ENCODE data around the gene NOP53. TPM values are rescaled to one million over a fixed set of nuclear protein-coding genes. Genes with fewer than 3 reads are reported as not detected.

The NOP53 gene
- polyA plus RNA-seq (2012; ENCODE audit: missing spikeins) = 326 TPM

- peak; percentile 87 for DNase-seq (ENCODE audit: insufficient read length)
- TF ChIP-seq POLR2AphosphoS5 (IDR thresholded peaks at IDR 0.05; ENCODE audit: low read depth, low read length) (peak; percentile 98), POLR2A (IDR thresholded peaks at IDR 0.05; ENCODE audit: low read depth, low read length) (peak; percentile 97), TAF1 (IDR thresholded peaks at IDR 0.05; ENCODE audit: borderline replicate concordance, low read depth, low read length) (peak; percentile 93)
- FAIRE-seq = peak; percentile 96
These were observed at the start of gene NOP53 for GRCh38 chr19:47745010-47745901. Gene NOP53, plus strand, starts transcription at chr19:47745546. Its CDS starts 14 bp downstream, at chr19:47745560.

- FAIRE-seq (no peak), DNase-seq (ENCODE audit: insufficient read length) (no peak)
- TF ChIP-seq POLR2AphosphoS5 (IDR thresholded peaks at IDR 0.05; ENCODE audit: low read depth, low read length) (no peak), TAF1 (IDR thresholded peaks at IDR 0.05; ENCODE audit: borderline replicate concordance, low read depth, low read length) (no peak), POLR2A (IDR thresholded peaks at IDR 0.05; ENCODE audit: low read depth, low read length) (no peak)
These were observed 48.7 kb upstream of the NOP53 start for GRCh38 chr19:47696635-47697034.

GRCh38 chr19:47697863-47698609, 47.3 kb upstream of the NOP53 start:
- DNase-seq (ENCODE audit: insufficient read length) (peak; percentile 74), FAIRE-seq (peak; percentile 92)
- TF ChIP-seq POLR2A (IDR thresholded peaks at IDR 0.05; ENCODE audit: low read depth, low read length) (no peak), TAF1 (IDR thresholded peaks at IDR 0.05; ENCODE audit: borderline replicate concordance, low read depth, low read length) (no peak), POLR2AphosphoS5 (IDR thresholded peaks at IDR 0.05; ENCODE audit: low read depth, low read length) (no peak)

DNA sequence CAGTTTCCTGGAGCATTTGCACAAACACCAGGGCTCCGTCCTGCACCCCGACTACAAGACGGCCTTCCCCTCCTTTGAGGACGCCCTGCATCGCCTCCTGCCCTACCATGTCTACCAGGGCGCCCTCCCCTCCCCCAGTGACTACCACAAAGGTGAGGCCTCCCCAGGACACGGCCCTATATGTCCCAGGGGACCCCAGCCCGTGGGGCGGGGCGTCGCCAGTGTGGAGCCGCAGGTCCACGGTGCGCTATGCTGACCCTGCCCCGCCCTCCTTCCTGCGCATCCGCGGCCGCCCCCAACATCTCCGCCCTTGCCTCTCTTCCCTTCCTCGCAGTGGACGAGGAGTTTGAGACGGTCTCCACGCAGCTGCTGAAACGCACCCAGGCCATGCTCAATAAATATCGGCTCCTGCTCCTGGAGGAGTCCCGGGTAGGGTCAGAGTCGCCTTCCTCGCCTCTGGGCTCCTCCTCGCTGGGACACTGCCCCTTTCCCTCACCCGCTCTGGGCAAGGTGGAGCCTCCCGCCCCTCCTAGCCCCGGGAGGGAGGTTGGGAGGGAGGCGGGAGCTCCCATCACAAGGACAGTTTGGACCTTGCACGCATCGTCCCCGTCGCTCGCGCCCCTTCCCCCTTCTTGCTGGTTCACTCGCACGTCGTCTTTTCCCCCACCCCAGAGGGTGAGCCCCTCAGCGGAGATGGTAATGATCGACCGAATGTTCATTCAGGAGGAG, 46.6 kb upstream of the NOP53 start:
- TF ChIP-seq POLR2A (IDR thresholded peaks at IDR 0.05; ENCODE audit: low read depth, low read length) (no peak), POLR2AphosphoS5 (IDR thresholded peaks at IDR 0.05; ENCODE audit: low read depth, low read length) (no peak), TAF1 (IDR thresholded peaks at IDR 0.05; ENCODE audit: borderline replicate concordance, low read depth, low read length) (no peak)
- DNase-seq (ENCODE audit: insufficient read length) = no peak
- no peak for FAIRE-seq

GRCh38 chr19:47699360-47699917, 45.9 kb upstream of the NOP53 start:
- FAIRE-seq (peak; percentile 64), DNase-seq (ENCODE audit: insufficient read length) (peak; percentile 72)
- TF ChIP-seq POLR2A (IDR thresholded peaks at IDR 0.05; ENCODE audit: low read depth, low read length) (no peak), POLR2AphosphoS5 (IDR thresholded peaks at IDR 0.05; ENCODE audit: low read depth, low read length) (no peak), TAF1 (IDR thresholded peaks at IDR 0.05; ENCODE audit: borderline replicate concordance, low read depth, low read length) (no peak)

- FAIRE-seq (no peak), DNase-seq (ENCODE audit: insufficient read length) (no peak)
- TF ChIP-seq POLR2AphosphoS5 (IDR thresholded peaks at IDR 0.05; ENCODE audit: low read depth, low read length) = no peak
- no peak for TF ChIP-seq POLR2A (IDR thresholded peaks at IDR 0.05; ENCODE audit: low read depth, low read length)
- no peak for TF ChIP-seq TAF1 (IDR thresholded peaks at IDR 0.05; ENCODE audit: borderline replicate concordance, low read depth, low read length)
These were observed 44.2 kb upstream of the NOP53 start for GRCh38 chr19:47700934-47701716.

- no peak for FAIRE-seq
- DNase-seq (ENCODE audit: insufficient read length) = no peak
- TF ChIP-seq POLR2A (IDR thresholded peaks at IDR 0.05; ENCODE audit: low read depth, low read length) (no peak), TAF1 (IDR thresholded peaks at IDR 0.05; ENCODE audit: borderline replicate concordance, low read depth, low read length) (no peak)
These were observed 43.4 kb upstream of the NOP53 start for GRCh38 chr19:47701717-47702552.

DNA sequence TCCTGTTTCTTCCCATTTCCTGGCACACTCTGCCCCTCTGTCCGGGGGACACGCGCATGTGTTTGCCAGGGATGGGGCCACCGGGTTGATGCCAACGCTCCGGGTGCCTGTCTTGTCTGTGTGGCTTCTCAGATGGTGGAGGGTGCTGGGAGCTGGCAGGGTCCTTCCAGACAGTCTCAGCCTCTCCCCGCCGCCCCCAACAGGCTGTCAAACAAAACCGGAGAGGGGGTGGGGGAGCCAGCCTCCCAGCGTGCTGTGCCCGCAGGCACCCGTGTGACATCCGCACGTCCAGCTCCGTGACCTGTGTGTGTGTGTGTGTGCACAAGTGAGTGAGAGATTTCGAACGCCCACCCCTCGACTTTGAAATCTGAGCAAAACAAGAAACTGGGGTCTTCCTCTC, 42.7 kb upstream of the NOP53 start:
- DNase-seq (ENCODE audit: insufficient read length) = no peak
- FAIRE-seq = no peak
- TF ChIP-seq POLR2AphosphoS5 (IDR thresholded peaks at IDR 0.05; ENCODE audit: low read depth, low read length) (no peak), POLR2A (IDR thresholded peaks at IDR 0.05; ENCODE audit: low read depth, low read length) (no peak)

DNA sequence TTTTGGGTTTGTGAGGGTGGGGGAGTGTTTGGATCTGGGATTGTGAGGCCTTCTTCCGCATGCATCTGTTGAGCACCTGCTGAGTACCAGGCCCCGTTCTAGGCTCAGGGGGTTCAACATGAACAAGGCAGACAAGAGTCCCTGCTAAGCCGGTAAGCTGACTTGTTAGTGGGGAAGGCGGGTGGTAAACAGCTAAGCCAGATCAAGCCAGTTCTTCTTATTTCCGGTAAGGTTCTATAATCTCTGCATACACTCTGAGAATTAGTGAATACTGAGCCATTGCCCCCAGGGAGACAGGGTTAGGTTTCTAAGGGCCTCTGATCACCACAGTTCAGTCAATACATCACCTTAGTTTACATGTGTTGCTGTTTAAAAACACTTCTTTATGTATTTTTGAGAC, 42.0 kb upstream of the NOP53 start:
- TF ChIP-seq POLR2AphosphoS5 (IDR thresholded peaks at IDR 0.05; ENCODE audit: low read depth, low read length) = no peak
- no peak for TF ChIP-seq TAF1 (IDR thresholded peaks at IDR 0.05; ENCODE audit: borderline replicate concordance, low read depth, low read length)
- no peak for TF ChIP-seq POLR2A (IDR thresholded peaks at IDR 0.05; ENCODE audit: low read depth, low read length)
- no peak for DNase-seq (ENCODE audit: insufficient read length)
- no peak for FAIRE-seq

DNA sequence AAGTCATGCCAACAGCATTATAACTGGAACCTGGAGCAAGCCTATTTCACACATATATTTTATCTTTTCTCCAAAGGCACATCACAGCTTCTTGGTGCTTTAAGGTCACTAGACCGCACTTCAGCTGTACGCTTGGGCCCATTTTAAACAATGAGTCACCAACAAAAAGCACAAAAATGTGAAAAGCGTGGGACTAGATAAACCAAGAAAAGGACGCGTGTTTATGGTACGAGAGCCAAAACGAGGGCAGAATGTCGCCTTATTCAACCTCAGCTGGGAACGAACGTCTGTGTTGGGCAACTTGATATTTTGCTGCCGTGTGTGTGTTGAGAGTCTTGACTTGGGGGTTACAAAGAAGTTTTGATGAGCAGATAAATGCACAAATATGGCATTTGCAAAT, 41.3 kb upstream of the NOP53 start:
- FAIRE-seq = no peak
- TF ChIP-seq POLR2AphosphoS5 (IDR thresholded peaks at IDR 0.05; ENCODE audit: low read depth, low read length) (no peak), POLR2A (IDR thresholded peaks at IDR 0.05; ENCODE audit: low read depth, low read length) (no peak), TAF1 (IDR thresholded peaks at IDR 0.05; ENCODE audit: borderline replicate concordance, low read depth, low read length) (no peak)
- DNase-seq (ENCODE audit: insufficient read length) = no peak
